Tibial nerve (tissue), 3 donors: ENCODE data around the gene DOK3.

Experiments
- POLR2A ChIP-seq, 2 donors: fragments of 450-650 bp; IDR thresholded peaks; one replicate each; pipeline ENCODE4 v1.6.1; 2017; ENCODE audit warnings: antibody characterized with exemption in 2 of 2, mild to moderate bottlenecking in 2 of 2, moderate library complexity in 2 of 2
- TF ChIP-seq, protein P1 (sequence below), 5 experiments: fragments of 200-600 bp in 3 of 5; fragments of 450-650 bp in 2 of 5; sonication (generic) in 3 of 5; IDR thresholded peaks; one replicate each; pipeline ENCODE4 v1.5.1; 2016 to 2019; ENCODE audit warnings: antibody characterized with exemption in 5 of 5, mild to moderate bottlenecking in 3 of 5, moderate library complexity in 2 of 5

DNA sequence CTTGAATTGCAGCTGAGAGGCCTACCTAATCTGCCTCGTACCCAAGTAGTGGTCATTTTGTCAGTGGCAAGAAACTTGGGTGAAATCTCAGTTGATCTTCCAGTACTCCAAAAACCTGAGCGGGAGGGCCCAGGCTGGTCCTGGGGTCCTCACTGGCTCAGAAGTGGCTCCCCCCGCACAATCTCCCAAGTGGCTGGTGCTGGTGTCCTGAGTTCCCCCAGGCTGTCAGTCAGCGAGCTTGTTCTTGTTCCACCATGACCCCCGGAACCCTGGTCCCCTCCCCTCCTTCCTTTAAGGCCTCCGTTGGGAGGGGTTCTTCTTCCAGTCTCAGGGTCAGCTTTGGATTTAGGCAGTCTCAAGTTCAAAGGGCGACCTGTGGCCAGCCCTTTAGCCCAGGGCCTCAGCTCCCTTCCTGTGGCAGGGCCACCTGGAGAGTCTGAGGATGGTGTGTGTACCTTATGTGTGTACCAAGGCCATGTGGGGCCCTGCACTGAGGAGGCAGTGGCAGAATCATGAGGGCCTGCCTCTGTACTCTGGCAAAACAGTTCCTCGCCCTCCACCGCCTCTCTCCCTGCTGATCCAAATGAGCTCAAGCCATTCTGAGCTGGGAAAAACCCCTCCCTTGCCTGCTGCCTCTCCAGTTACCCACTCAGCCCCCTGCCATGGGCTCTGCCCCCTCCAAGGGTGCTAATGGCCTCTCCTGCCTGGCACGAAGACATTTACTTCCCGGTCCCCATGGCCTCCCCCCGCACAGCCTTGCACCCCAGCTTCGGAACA, 31.7 kb downstream of the DOK3 start:
- TF ChIP-seq, protein P1, sequence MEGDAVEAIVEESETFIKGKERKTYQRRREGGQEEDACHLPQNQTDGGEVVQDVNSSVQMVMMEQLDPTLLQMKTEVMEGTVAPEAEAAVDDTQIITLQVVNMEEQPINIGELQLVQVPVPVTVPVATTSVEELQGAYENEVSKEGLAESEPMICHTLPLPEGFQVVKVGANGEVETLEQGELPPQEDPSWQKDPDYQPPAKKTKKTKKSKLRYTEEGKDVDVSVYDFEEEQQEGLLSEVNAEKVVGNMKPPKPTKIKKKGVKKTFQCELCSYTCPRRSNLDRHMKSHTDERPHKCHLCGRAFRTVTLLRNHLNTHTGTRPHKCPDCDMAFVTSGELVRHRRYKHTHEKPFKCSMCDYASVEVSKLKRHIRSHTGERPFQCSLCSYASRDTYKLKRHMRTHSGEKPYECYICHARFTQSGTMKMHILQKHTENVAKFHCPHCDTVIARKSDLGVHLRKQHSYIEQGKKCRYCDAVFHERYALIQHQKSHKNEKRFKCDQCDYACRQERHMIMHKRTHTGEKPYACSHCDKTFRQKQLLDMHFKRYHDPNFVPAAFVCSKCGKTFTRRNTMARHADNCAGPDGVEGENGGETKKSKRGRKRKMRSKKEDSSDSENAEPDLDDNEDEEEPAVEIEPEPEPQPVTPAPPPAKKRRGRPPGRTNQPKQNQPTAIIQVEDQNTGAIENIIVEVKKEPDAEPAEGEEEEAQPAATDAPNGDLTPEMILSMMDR (IDR thresholded peaks at IDR 0.05): no peak
- TF ChIP-seq POLR2A (IDR thresholded peaks at IDR 0.05): no peak
